Uterus (tissue), 4 donors: Measurements from ENCODE around the gene FTH1. TPM values are rescaled to one million over a fixed set of nuclear protein-coding genes. Genes with fewer than 3 reads are reported as not detected.
"Not testable (repeated sequence)": the region's sequence is repeated elsewhere in the genome, so short reads cannot be mapped to it uniquely, and the experiment has no call there.

Experiments used
- DNase-seq, 2 donors: peaks; one replicate each; pipeline ENCODE4 v3.0.0-alpha.2; 2019 to 2020
- H3K27ac ChIP-seq, 2 donors: fragments of 200-600 bp; sonication (generic); 1 replicate in 1 of 2; 2 replicates in 1 of 2; pipeline ENCODE4 v1.5.1; 2016 to 2018
- H3K27me3 ChIP-seq, 2 donors: fragments of 200-600 bp; sonication (generic); one replicate each; pipeline ENCODE4 v1.5.1; 2018 to 2019; ENCODE audit warnings: control low read depth in 1 of 2
- H3K36me3 ChIP-seq, 2 donors: fragments of 200-600 bp; sonication (generic); one replicate each; pipeline ENCODE4 v1.5.1; 2019; ENCODE audit warnings: control low read depth in 1 of 2
- H3K4me1 ChIP-seq, 2 donors: fragments of 200-600 bp; sonication (generic); one replicate each; pipeline ENCODE4 v1.5.1; 2018 to 2019; ENCODE audit warnings: control low read depth in 1 of 2
- H3K4me3 ChIP-seq, 2 donors: fragments of 200-600 bp; sonication (generic); 1 replicate in 1 of 2; 2 replicates in 1 of 2; pipeline ENCODE4 v1.5.1; 2018 to 2019; ENCODE audit warnings: mild to moderate bottlenecking in 1 of 2
- H3K9me3 ChIP-seq, 2 donors: fragments of 200-600 bp; sonication (generic); one replicate each; pipeline ENCODE4 v1.5.1; 2019; ENCODE audit warnings: control low read depth in 1 of 2
- CTCF ChIP-seq, 4 experiments: fragments of 200-600 bp in 2 of 4; fragments of 450-650 bp in 2 of 4; sonication (generic) in 2 of 4; IDR thresholded peaks; one replicate each; pipeline ENCODE4 v1.5.1; 2016 to 2019; ENCODE audit warnings: antibody characterized with exemption in 4 of 4, mild to moderate bottlenecking in 2 of 4, moderate library complexity in 1 of 4
- POLR2A ChIP-seq, 2 donors: fragments of 450-650 bp; IDR thresholded peaks; one replicate each; pipeline ENCODE4 v1.6.1; 2016; ENCODE audit warnings: antibody characterized with exemption in 2 of 2, mild to moderate bottlenecking in 1 of 2, moderate library complexity in 1 of 2
- intact Hi-C: fragments of 100-400 bp; cut with DNase I; formaldehyde crosslinking; loops from one replicate; pipeline ENCODE4 v1.15.1; 2023; ENCODE audit warnings: low total_unique reads
- total RNA-seq, 4 donors: library from RNA; depleted of rRNA in 3 of 4; stranded (reverse); fragments of >200 nt in 3 of 4; gene quantifications; one replicate each; pipeline versions ENCODE4 v1.1.0 to v1.2.4, GENCODE V29; 2014 to 2023
- donor health status: DM: yes; HTN: yes; CAD: no.

Gene FTH1
- total RNA-seq, 4 donors from 2014 or later, result 402 to 1,927 (median 1,615) TPM

GRCh38 chr11:61969838-61970662 is 2.6 kb upstream of the FTH1 start:
- no peaks in the 10 kb centered on the region for H3K9me3 ChIP-seq
- no peak for DNase-seq
- H3K27ac ChIP-seq, result peak overlapping the region; percentile 100
- H3K36me3 ChIP-seq, result no peaks in the 10 kb centered on the region
- TF ChIP-seq POLR2A (IDR thresholded peaks at IDR 0.05) (no peak), CTCF (IDR thresholded peaks at IDR 0.05) (peak in 1 of 4 experiments; percentile 16)
- no peak overlapping the region for H3K4me3 ChIP-seq
- intact Hi-C loops, result no loop called here
- H3K27me3 ChIP-seq, result no peaks in the 10 kb centered on the region
- H3K4me1 ChIP-seq, result peaks cover 25% of the 10 kb centered on the region in 2 donors

DNA sequence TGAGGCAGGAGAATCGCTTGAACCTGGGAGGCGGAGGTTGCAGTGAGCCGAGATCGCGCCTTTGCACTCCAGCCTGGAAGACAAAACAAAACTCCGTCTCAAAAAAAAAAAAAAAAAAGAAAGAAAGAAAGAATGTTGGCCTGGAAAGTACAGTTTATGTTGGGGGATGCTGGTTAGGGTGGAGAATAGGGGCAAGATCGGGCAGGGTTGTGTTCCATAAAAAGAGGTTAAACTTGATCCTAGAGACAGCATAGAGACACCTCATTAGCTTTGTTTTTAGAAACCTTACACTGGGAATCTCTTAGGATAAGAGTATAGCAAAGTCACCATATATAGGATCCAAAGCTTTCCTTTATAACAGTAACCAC is 1.9 kb upstream of the FTH1 start:
- Histone ChIP-seq H3K4me3 (no peak overlapping the region), H3K4me1 (peaks cover 25% of the 10 kb centered on the region in 2 donors), H3K9me3 (no peaks in the 10 kb centered on the region), H3K27me3 (no peaks in the 10 kb centered on the region), H3K27ac (peak overlapping the region; percentile 100), H3K36me3 (no peaks in the 10 kb centered on the region)
- intact Hi-C loops, result no loop called here
- no peak for DNase-seq
- TF ChIP-seq CTCF (IDR thresholded peaks at IDR 0.05) (no peak), POLR2A (IDR thresholded peaks at IDR 0.05) (no peak)

DNA sequence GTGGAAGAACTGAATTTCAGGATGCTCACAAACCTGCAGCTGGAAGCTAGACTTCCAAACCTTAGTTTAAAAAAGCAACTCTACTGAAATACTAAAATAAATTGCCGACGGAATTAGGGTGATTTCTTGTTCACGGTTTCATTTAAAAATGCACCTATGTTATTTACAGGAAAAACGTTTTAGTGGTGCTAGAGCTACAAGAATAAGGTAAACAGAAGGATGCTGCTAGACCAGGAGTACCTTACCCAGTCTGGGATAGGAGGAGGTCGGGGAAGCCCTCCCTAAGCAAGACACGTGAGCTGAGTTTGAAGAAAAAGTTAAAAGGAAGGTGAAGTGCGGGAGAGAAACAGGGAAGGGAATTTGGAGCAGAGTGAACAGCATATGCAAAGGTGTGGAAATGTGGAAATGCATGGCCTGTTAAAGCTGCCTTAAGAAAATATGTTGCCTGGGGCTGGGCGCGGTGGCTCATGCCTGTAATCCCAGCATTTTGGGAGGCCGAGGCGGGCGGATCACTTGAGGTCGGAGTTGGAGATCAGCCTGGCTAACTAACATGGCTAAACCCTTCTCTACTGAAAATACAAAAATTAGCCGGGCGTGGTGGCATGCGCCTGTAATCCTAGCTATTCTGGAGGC is 1.4 kb upstream of the FTH1 start:
- TF ChIP-seq POLR2A (IDR thresholded peaks at IDR 0.05) (no peak), CTCF (IDR thresholded peaks at IDR 0.05) (no peak)
- H3K4me1 ChIP-seq, result peaks cover 24 to 25% of the 10 kb centered on the region in 2 donors
- H3K4me3 ChIP-seq, result peak overlapping the region in 1 of 2 donors; percentile 95
- H3K36me3 ChIP-seq, result no peaks in the 10 kb centered on the region
- intact Hi-C loops, result no loop called here
- H3K27me3 ChIP-seq, result no peaks in the 10 kb centered on the region
- no peaks in the 10 kb centered on the region for H3K9me3 ChIP-seq
- peak in 1 of 2 donors; percentile 13 for DNase-seq
- peak overlapping the region; percentile 100 for H3K27ac ChIP-seq

GRCh38 chr11:61967924-61968757 is 707 bp upstream of the FTH1 start:
- TF ChIP-seq POLR2A (IDR thresholded peaks at IDR 0.05), result no peak
- H3K9me3 ChIP-seq, result no peaks in the 10 kb centered on the region
- intact Hi-C loops, result no loop called here
- peaks cover 17 to 23% of the 10 kb centered on the region in 2 donors for H3K4me1 ChIP-seq
- H3K36me3 ChIP-seq, result no peaks in the 10 kb centered on the region
- H3K27me3 ChIP-seq, result no peaks in the 10 kb centered on the region
- peak overlapping the region; percentile 67 to 95 for H3K4me3 ChIP-seq
- DNase-seq, result peak in 1 of 2 donors; percentile 50
- peak overlapping the region; percentile 100 for H3K27ac ChIP-seq

GRCh38 chr11:61966734-61967115 is 709 bp downstream of the FTH1 start:
- peaks cover 15 to 19% of the 10 kb centered on the region in 2 donors for H3K4me1 ChIP-seq
- intact Hi-C loops, result no loop called here
- H3K4me3 ChIP-seq, result peak overlapping the region; percentile 67 to 95
- TF ChIP-seq POLR2A (IDR thresholded peaks at IDR 0.05), result no peak
- no peak for TF ChIP-seq CTCF (IDR thresholded peaks at IDR 0.05)
- H3K36me3 ChIP-seq, result no peaks in the 10 kb centered on the region
- no peaks in the 10 kb centered on the region for H3K27me3 ChIP-seq
- no peak for DNase-seq
- H3K9me3 ChIP-seq, result no peaks in the 10 kb centered on the region
- H3K27ac ChIP-seq, result peak overlapping the region; percentile 100

DNA sequence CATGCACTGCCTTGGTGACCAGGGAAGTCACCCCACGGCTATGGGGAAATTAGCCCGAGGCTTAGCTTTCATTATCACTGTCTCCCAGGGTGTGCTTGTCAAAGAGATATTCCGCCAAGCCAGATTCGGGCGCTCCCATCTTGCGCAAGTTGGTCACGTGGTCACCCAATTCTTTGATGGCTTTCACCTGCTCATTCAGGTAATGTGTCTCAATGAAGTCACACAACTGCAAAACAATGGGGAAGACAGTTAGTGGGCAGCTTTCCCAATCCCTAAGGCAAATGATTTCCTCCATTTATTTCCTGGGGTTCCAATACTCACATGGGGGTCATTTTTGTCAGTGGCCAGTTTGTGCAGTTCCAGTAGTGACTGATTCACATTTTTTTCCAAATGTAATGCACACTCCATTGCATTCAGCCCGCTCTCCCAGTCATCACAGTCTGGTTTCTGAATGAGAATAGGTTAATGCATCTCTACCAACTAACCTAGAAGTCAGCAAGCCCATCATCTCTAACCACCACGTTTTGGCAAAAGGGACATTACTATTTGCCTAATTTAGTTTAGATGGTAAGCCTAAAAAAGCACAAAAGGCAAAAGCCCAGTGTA is 2.7 kb downstream of the FTH1 start:
- intact Hi-C loops, H3K27me3 ChIP-seq, H3K9me3 ChIP-seq, H3K36me3 ChIP-seq: not testable (repeated sequence)
- H3K4me3 ChIP-seq, result peak overlapping the region; percentile 67 to 95
- DNase-seq, result peak in 1 of 2 donors; percentile 49
- peak overlapping the region; percentile 100 for H3K27ac ChIP-seq
- H3K4me1 ChIP-seq, result peaks cover 5 to 11% of the 10 kb centered on the region in 2 donors
